Measurements from ENCODE around the gene TBCEL. TPM values are rescaled to one million over a fixed set of nuclear protein-coding genes. Genes with fewer than 3 reads are reported as not detected.

The TBCEL gene
- total RNA-seq, 1 experiment from 2014 or later = 23.2 TPM

DNA sequence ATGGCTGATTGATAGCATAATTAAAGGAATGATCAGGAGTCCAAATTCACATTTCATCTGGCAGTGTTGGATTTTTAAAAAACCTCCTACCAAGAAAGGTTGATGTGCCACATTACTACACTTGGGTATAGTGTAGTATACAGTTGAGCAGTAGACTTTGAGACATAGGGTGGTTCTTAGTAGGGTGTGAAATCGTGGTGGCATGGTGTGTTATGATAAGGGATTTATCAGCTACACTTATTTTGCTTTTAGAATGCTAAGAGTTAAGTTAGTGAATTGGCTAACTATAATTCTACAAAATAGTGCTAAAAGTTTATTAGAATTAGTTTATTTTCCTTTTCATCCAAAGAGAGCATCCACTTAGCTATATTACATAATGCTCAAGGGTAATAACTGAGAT lies 13.1 kb downstream of the TBCEL start:
- TF ChIP-seq TCF7L2 (IDR thresholded peaks at IDR 0.05; ENCODE audit: low read depth, low read length) (no peak), SIN3A (IDR thresholded peaks at IDR 0.05; ENCODE audit: borderline replicate concordance, insufficient read depth, low read depth, low read length) (no peak), CTCF (IDR thresholded peaks at IDR 0.05) (no peak), POLR2AphosphoS5 (IDR thresholded peaks at IDR 0.05; ENCODE audit: low read depth, low read length) (no peak), REST (IDR thresholded peaks at IDR 0.05; ENCODE audit: insufficient read depth in 1 of 2, low read depth in 2 of 2, low read length in 1 of 2) (no peak)
- in situ Hi-C loops (cut with HindIII; ENCODE audit: low pct_unique_long_range_greater_than_20kb, low sequenced_read_pairs) = no loop called here
- Histone ChIP-seq H3K27ac (ENCODE audit: low read length) (no peak overlapping the region), H3K4me3 (ENCODE audit: low read depth in 2 of 2, low read length in 2 of 2) (no peak overlapping the region), H3K9me3 (ENCODE audit: control insufficient read depth, insufficient read depth, low read depth, low read length) (no peaks in the 10 kb centered on the region), H3K27me3 (ENCODE audit: control insufficient read depth, insufficient read depth, low read length) (no peaks in the 10 kb centered on the region), H3K4me1 (ENCODE audit: control insufficient read depth, insufficient read depth, low read length) (no peaks in the 10 kb centered on the region), H3K36me3 (ENCODE audit: control insufficient read depth, insufficient read depth, low read length) (no peaks in the 10 kb centered on the region)
- ATAC-seq (no peak), DNase-seq (ENCODE audit: low read depth, low spot score) (no peak)
- intact Hi-C loops (cut with micrococcal nuclease; ENCODE audit: unreplicated experiment) = no loop called here
- ChIA-PET POLR2A (no interaction called here), CTCF (no interaction called here)
- no TSS peak for BruUV-seq (replicated peaks)

DNA sequence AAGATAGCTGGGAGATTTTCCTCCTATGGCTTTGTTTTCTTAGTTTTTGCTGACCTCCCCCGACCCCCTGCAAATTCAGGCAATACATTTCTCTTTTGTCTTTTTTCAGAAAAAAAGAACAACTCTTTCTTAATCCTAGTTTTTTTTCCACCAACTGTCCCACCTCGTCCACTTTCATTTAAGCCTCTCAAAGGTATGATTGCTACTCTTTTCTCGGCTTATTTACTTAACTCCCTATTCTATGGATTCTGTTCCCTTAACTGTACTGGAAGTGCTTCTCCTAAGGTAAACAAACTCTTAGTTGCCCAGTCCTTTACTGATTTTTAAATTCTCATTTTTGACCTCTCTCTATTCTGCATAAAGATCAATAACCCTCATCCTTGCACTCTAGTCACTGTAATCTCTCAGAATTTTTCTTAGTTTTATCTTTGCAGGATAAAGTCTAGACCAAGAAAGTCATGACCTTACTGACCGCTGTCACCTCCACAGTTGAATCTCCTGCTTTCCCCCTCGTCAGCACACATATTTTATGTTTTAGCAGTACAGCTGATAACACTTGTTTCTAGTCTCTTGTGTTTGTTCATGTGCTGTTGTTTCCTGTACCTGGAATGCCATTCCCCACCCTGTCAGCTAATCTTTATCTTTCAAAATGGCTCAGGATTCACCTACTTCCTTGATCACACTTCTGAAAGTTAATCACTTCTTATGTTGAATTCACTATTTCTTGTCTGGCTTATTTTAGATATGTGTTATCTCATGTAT lies 14.9 kb downstream of the TBCEL start:
- H3K36me3 ChIP-seq (ENCODE audit: control insufficient read depth, insufficient read depth, low read length) = no peaks in the 10 kb centered on the region
- ChIA-PET CTCF (interaction anchor here (0.6 kb wide), 1 partner anchor 1022 kb away, joined by 3 read pairs; no protein-coding TSS in a partner anchor), POLR2A (no interaction called here)
- H3K4me3 ChIP-seq (ENCODE audit: low read depth in 2 of 2, low read length in 2 of 2) = no peak overlapping the region
- no peak for DNase-seq (ENCODE audit: low read depth, low spot score)
- in situ Hi-C loops (cut with HindIII; ENCODE audit: low pct_unique_long_range_greater_than_20kb, low sequenced_read_pairs) (no loop called here), intact Hi-C loops (cut with micrococcal nuclease; ENCODE audit: unreplicated experiment) (no loop called here)
- BruUV-seq (replicated peaks) = no TSS peak
- H3K4me1 ChIP-seq (ENCODE audit: control insufficient read depth, insufficient read depth, low read length) = no peaks in the 10 kb centered on the region
- no peaks in the 10 kb centered on the region for H3K27me3 ChIP-seq (ENCODE audit: control insufficient read depth, insufficient read depth, low read length)
- no peaks in the 10 kb centered on the region for H3K9me3 ChIP-seq (ENCODE audit: control insufficient read depth, insufficient read depth, low read depth, low read length)
- no peak for TF ChIP-seq TCF7L2 (IDR thresholded peaks at IDR 0.05; ENCODE audit: low read depth, low read length)
- no peak for TF ChIP-seq CTCF (IDR thresholded peaks at IDR 0.05)
- no peak for TF ChIP-seq REST (IDR thresholded peaks at IDR 0.05; ENCODE audit: insufficient read depth in 1 of 2, low read depth in 2 of 2, low read length in 1 of 2)
- TF ChIP-seq POLR2AphosphoS5 (IDR thresholded peaks at IDR 0.05; ENCODE audit: low read depth, low read length) = no peak
- no peak for TF ChIP-seq SIN3A (IDR thresholded peaks at IDR 0.05; ENCODE audit: borderline replicate concordance, insufficient read depth, low read depth, low read length)
- H3K27ac ChIP-seq (ENCODE audit: low read length) = no peak overlapping the region
- no peak for ATAC-seq

Data from Panc1 (cell line).